AG10803 (cell line): ENCODE data around the gene DNAH9.

Experiments used
- DNase-seq: peaks from one replicate; pipeline ENCODE4 v3.0.0; 2010; ENCODE audit warnings: low read depth
- H3K4me3 ChIP-seq: 2 replicates; pipeline ENCODE4 v1.5.1; 2011; ENCODE audit warnings: mild to moderate bottlenecking, low read length, control low read depth
- TF ChIP-seq, protein P1 (sequence below): conservative IDR thresholded peaks from 2 replicates; pipeline ENCODE4 v1.5.1; 2011; ENCODE audit warnings: mild to moderate bottlenecking, low read length, control low read depth, inconsistent platforms

The DNAH9 gene

DNA sequence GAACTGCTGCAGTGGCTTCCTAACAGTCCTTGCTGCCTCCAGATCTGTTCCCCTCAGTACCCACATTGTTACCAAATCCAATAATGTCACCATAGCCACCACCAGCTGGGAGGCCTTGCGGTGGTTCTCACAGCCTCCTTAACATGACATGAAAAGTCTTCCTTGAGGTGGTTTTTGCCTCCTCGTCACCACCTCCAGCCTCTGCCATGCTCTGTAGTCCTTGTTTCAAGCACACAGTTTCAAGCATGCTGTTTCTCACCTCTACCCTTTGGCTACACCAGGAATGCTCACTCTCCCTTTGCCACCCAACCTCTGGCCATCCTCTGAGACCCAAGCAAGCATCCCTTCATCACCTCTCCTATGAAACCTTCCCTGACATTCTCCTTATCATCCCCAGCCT lies 47.2 kb downstream of the DNAH9 start:
- no peak for DNase-seq
- no peak overlapping the region for H3K4me3 ChIP-seq
- TF ChIP-seq, protein P1, sequence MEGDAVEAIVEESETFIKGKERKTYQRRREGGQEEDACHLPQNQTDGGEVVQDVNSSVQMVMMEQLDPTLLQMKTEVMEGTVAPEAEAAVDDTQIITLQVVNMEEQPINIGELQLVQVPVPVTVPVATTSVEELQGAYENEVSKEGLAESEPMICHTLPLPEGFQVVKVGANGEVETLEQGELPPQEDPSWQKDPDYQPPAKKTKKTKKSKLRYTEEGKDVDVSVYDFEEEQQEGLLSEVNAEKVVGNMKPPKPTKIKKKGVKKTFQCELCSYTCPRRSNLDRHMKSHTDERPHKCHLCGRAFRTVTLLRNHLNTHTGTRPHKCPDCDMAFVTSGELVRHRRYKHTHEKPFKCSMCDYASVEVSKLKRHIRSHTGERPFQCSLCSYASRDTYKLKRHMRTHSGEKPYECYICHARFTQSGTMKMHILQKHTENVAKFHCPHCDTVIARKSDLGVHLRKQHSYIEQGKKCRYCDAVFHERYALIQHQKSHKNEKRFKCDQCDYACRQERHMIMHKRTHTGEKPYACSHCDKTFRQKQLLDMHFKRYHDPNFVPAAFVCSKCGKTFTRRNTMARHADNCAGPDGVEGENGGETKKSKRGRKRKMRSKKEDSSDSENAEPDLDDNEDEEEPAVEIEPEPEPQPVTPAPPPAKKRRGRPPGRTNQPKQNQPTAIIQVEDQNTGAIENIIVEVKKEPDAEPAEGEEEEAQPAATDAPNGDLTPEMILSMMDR, result no peak

DNA sequence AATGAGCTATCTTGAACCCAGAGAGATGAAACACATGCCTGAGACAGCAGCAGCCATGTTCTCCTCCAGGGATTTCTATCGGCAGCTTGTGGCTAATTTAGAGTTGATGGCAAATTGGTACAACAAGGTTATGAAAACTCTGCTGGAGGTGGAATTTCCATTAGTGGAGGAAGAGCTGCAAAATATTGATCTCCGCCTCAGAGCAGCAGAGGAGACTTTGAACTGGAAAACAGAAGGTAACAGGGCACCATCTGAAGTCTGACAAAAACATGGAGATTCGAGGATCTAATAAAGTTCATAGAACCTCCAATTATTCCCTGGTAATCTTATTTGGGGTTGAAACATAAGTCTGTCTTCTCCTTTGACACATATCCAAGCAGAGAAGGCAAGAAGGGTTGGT lies 52.8 kb downstream of the DNAH9 start:
- TF ChIP-seq, protein P1, result no peak
- no peak overlapping the region for H3K4me3 ChIP-seq
- no peak for DNase-seq

DNA sequence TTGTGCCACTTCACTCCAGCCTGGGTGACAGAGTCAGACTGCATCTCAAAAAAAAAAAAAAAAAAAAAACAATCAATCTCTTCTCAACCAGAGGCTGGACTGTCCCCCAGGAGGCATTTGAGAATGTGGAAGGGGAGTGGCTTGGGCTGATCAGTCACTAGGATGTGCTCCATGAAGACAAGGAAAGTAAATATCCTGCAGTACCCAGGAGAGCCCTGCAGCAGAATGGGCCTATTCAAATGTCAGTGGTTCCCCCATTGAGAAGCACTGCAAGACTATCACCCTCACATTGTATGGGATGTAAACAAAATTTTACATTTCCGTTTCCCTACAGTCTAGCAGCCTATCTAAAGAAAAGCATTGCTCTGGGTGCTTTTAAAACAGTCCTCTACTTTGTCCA lies 70.3 kb downstream of the DNAH9 start:
- TF ChIP-seq, protein P1, result no peak
- H3K4me3 ChIP-seq, result no peak overlapping the region
- DNase-seq, result no peak

DNA sequence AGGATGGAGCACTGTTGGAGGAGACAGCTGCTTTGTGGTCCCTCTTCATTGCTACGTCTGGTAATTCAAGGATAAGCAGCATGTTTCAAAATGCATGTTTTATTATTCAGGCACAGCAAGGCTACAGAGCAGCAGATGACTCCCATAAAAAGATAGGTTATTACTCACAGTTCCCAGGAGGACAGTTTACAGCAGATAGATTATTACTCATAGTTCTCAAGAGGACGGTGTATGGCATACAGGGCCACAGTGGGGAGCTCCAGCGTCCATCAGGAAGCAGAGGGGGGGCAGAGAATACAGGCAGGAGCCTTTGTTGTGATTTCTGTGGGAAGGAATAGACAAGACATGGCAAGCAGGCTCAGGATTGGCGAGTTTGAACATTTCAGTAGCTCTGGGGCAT lies 72.9 kb downstream of the DNAH9 start:
- no peak for DNase-seq
- no peak overlapping the region for H3K4me3 ChIP-seq
- TF ChIP-seq, protein P1, result no peak

GRCh38 chr17:11682646-11683045 lies 84.4 kb downstream of the DNAH9 start:
- TF ChIP-seq, protein P1, result no peak
- DNase-seq, result no peak
- no peak overlapping the region for H3K4me3 ChIP-seq

DNA sequence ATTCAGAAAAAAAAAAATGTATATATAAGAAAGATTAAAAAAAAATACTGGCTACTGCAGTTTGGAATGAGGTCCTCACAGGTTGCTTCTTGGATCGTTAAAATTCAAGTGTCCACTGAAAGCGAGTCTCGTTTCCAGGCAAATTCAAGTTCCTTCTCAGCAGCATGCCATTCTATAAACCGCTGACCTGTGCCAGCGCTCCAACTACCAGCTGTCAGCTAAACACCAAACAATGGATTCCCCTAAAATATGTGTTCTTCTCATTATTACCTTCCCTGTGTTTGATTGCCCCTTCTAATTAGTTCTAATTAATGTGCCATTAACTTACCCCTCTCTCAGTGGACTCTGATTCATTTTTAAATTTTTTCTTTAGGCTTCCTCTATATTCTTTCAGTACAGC lies 92.4 kb downstream of the DNAH9 start:
- TF ChIP-seq, protein P1, result no peak
- no peak for DNase-seq
- no peak overlapping the region for H3K4me3 ChIP-seq

DNA sequence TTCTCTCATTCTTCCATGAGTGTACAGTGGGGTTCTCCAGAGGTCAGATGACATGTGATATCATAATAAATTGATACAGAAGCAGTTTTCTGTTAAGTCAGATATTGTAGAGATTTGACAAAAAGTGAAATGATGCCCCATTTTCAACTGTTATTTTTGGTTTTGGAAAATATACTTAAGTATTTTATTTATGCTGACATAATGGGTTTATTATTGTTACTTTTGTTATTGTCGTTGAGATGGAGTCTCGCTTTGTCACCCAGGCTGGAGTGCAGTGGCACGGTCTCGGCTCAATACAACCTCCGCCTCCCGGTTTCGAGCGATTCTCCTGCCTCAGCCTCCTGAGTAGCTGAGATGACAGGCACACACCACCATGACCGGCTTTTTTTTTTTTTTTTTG lies 94.4 kb downstream of the DNAH9 start:
- no peak for DNase-seq
- no peak overlapping the region for H3K4me3 ChIP-seq
- TF ChIP-seq, protein P1, result no peak
